SKM-1 (cell line): ENCODE data around the gene ANKRD1.
"Not testable (repeated sequence)": the region's sequence is repeated elsewhere in the genome, so short reads cannot be mapped to it uniquely, and the experiment has no call there.

Experiments used
- DNase-seq: peaks from one replicate; lab custom pipeline; 2025; ENCODE audit not compliant: unreplicated experiment; lab: John Stamatoyannopoulos, UW

The ANKRD1 gene

DNA sequence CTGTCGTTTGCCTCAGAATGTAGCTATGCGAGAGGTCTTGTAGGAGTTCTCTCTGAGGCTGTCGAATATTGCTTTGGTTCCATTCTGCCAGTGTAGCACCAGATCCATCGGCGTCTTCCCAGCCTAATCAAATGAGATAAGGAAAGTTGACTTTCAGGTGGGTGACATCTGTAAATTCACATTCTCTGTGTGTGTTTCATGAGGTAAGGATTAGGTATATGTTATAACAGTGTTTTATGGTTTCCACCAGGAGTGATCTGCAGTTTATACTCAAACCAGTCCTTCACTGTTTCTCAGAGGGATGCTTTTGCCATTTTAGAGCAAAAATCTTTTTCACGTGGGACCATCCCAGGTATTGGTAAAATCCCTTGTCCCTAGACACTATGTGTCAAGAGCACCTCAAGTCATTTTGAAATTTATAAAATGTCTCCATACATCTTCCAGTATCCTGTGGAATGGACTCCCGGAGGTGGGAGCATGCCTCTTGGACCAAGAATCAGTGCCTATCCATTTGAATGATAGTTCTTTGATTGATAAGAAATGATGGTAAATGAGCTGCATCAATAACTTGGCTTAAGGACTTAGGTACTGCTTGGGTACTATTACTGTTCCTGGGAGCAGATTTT, 7.9 kb downstream of the ANKRD1 start:
- no peak for DNase-seq

DNA sequence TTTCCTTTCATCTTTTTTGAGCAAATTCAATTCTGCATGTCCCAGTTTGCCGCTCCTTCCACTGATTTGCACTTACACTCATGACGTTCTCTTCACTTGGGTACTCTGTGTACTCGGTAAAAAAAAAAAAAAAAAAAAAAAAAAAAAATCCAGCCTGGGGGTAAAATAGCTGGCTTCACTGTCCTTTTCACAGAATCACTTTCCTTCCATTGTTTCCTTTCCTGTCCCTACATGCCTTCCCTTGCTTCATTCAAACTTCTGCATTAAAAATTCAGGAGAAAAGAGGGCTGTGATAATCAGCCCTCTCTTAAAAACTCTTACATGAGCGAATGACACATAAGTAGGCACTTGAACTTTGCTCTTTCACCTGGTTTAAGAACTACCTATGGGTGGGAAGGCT, 8.7 kb downstream of the ANKRD1 start:
- no peak for DNase-seq

- peak; percentile 26 for DNase-seq
Measured at GRCh38 chr10:90911133-90912051, 9.5 kb downstream of the ANKRD1 start.

DNA sequence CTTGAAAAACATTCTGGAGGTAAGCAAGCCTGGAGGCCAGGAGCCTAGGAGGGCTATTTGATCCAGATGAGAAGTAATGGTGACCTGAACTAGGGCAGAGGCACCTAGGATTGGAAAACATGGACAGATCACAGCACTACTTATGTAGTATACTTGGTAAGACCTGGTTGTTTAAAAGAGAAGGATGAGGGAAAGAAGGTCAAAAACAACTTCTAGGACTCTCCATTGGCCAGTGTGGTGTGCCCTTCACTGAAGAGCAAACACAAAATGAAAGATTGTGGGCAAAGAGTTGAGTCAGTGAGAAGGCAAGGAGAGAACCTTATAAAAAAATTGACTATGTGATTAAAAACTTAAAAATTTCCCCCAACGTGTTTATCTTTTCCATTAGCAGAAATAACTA, 14.3 kb downstream of the ANKRD1 start:
- no peak for DNase-seq

DNA sequence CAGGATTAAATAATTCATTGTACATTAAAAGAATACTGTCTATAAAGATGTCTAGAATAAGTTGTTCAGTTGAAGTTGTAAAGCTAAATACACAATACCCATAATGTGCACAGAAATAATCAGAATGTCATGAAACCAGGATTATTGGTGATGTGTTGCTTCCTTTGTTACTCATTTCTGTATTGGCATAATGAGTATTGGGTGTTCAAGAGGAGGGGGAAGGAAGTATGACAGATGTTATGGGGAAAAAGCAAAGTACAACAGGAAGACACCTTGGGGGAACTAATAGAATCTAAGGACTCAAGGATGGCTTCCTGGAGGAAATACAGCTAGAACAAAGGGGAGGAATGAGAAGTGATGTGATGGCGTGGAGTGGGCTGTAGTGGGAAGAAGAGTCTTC, 15.0 kb downstream of the ANKRD1 start:
- no peak for DNase-seq

DNA sequence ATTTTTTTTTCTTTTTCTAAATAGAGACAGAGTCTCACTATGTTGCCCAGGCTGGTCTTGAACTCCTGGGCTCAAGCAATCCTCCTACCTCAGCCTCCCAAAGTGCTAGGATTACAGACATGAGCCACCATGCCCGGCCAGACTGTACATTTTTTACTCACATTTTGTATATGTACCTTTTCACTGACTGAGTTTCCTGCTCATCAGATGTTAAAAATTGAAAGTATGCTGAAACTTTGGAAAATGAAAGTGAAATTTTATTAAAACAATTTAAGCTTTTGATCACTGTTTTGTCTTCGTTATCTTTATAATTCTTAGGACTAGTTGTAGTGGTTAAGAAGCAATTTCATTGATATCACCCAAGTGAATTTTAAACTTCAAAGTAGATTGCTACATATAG, 24.0 kb downstream of the ANKRD1 start:
- not testable (repeated sequence) for DNase-seq

DNA sequence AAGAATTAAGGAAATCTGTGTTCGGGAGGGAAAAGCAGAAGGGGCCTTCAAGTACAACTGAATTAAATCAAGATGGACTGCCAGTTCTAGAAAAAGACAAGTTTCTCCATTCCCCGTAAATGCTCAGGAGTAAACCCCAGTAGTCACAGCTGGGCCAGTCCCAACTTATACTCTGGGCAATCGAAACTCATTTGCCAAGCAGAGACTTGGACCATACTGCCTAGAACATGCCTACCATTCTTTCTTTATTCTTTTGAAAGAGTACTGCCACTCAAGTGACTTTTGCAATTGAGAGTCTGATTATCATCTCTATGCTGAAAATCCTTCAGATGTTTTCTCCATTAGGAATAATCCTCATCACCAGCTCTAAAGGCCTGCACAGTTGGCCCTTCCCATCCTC, 27.7 kb downstream of the ANKRD1 start:
- no peak for DNase-seq

- DNase-seq, result no peak
Measured at GRCh38 chr10:90890347-90890746, 30.5 kb downstream of the ANKRD1 start.

GRCh38 chr10:90889636-90890035, 31.3 kb downstream of the ANKRD1 start:
- no peak for DNase-seq

GRCh38 chr10:90888387-90888786, 32.5 kb downstream of the ANKRD1 start:
- DNase-seq, result no peak

DNA sequence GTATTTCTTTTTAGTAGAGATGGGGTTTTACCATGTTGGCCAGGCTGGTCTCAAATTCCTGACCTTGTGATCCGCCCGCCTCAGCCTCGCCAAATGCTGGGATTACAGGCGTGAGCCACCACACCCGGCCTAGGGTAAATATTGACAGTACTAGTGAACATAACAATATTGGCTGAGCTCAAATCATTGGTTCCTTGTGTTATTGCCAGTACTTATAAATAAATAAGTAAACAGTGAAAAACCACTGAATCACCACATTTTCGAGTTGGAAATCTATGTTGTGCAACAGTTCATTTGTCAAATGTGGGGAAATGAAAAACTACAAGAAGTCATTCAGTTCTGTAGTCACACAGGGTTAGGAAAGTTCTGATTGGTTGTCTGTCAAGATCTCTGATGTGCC, 33.3 kb downstream of the ANKRD1 start:
- no peak for DNase-seq

GRCh38 chr10:90885176-90885575, 35.7 kb downstream of the ANKRD1 start:
- DNase-seq, result no peak

- DNase-seq, result no peak
Measured at GRCh38 chr10:90884431-90884830, 36.5 kb downstream of the ANKRD1 start.

GRCh38 chr10:90880059-90880719, 40.7 kb downstream of the ANKRD1 start:
- peak; percentile 15 for DNase-seq

- DNase-seq, result no peak
Measured at GRCh38 chr10:90879062-90879461, 41.8 kb downstream of the ANKRD1 start.

DNA sequence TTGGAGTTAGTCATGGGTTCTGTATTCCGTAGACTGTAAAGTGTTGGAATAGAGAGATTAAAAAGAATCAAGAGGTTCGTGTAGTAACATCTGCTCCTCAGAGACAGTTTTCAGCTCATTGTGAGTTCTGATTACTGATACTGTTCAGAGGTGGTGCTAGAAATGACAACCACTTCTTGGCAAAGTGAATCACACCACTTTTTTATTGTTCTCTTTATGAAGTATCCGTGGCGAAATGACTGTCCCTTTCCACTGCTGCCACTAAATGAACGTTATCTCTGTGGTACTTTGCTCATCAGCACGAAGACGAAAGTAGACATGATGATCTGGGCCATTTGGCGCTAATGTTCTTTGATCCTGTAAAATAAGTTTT, 48.3 kb downstream of the ANKRD1 start:
- no peak for DNase-seq

DNA sequence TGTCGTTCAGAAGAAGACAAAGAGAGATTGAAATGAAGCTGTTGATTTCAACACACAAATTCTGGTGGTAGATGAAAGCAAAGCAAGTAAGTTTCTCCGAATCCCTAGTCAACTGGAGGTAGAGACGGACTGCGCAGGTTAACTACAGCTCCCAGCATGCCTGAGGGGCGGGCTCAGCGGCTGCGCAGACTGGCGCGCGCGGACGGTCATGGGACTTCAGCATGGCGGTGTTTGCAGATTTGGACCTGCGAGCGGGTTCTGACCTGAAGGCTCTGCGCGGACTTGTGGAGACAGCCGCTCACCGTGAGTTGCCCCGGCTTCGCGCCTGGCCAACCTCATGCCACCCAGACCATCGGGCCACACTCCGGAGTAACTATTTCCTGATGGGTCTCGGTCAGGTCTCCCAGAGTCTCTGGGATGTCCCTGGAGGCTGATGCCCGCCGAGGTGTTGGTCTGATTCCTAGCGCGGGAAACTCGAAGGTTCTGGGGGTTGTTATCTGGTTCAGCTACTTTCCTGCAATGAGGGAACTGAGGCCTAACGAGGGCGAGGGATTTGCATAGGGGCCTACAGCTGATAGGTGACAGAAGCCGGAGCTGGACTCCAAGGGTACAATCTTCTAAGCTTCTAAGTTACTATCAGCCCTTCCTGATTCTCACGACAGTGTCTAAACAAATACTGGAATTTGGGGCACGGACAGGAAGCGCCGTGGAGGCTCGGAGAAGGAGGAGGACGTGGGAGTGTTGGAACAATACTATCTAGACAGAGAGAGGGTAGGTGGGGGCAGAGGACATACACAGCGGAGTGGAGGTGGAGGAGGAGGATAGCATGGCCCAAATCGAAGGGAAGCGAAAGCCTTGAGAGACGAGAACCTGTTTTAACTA, 48.9 kb downstream of the ANKRD1 start, which contains the start of gene RPP30:
TSS of gene RPP30 (plus strand) at position 209 of the 882 bp plus-strand sequence. CDS start at position 222, 13 bp downstream.
- DNase-seq, result peak; percentile 38

- DNase-seq, result no peak
Measured at GRCh38 chr10:90871279-90871765, 49.6 kb downstream of the ANKRD1 start.

DNA sequence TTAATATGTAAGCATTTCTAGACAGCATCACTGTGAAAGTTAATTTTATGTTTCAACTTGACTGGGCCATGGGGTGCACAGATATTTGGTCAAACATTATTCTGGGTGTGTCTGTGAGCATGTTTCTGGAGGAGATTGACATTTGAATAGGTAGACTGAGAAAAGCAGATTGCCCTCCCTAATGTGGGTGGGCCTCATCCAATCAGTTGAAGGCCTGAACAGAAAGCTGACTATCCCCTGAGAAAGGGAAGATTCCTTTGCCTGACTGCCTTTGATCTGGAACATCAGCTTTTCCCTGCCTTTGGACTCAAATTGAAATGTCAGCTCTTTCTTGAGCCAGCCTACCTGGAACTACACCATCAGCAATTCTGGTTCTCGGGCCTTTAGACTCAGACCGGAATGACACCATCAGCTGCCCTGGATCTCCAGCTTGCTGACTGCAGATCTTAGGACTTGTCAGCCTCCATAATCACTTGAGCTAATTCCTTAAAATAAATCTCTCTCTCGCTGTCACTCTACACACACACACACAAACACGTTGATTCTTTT, 54.8 kb downstream of the ANKRD1 start:
- DNase-seq, result no peak

GRCh38 chr10:90865401-90865800, 55.5 kb downstream of the ANKRD1 start:
- no peak for DNase-seq
